ENCODE results near the gene COL19A1. TPM values are rescaled to one million over a fixed set of nuclear protein-coding genes. Genes with fewer than 3 reads are reported as not detected.
"Not testable (repeated sequence)": the region's sequence is repeated elsewhere in the genome, so short reads cannot be mapped to it uniquely, and the experiment has no call there.

COL19A1 gene
- polyA plus RNA-seq, 3 donors = 3.1 to 5.7 (median 3.3) TPM

DNA sequence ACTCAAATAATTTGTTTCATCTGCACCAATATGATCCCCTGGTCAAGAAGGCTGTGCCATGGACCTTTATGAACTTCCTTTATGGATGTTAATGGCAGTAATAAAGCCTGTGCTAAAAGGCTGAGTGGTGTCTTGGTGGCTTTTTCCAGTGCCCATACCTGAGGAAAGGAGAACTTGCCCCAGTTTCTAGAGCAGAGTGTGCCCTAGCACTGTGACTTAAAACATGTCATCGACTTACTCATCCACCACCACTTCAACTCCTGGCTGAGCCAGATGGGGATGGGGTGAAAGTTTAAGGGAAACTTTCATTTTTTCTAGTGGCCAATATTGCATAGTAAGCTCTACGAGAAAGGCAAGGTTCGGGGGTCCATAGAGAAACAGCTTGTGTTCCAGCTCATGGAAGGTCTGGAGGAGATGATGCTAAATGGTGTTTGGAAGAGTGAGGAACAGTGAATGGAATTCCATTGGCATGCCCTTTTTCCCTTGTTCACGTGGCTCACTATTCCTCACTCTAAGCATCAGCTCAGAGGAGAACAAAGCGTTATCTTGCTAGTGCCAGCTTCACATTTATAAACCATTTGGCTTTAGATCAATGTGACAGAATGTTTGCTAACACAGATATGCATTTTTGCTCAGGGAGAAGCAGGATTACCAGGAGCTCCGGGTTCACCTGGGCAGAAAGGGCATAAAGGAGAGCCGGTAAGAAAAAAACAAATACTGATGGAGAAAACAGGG lies 71.2 kb downstream of the COL19A1 start:
- DNase-seq (ENCODE audit: extremely low read depth in 1 of 11, low read depth in 9 of 11, low spot score in 4 of 11) = no peak

GRCh38 chr6:69942485-69942884 lies 76.1 kb downstream of the COL19A1 start:
- DNase-seq (ENCODE audit: extremely low read depth in 1 of 11, low read depth in 9 of 11, low spot score in 4 of 11) = no peak

DNA sequence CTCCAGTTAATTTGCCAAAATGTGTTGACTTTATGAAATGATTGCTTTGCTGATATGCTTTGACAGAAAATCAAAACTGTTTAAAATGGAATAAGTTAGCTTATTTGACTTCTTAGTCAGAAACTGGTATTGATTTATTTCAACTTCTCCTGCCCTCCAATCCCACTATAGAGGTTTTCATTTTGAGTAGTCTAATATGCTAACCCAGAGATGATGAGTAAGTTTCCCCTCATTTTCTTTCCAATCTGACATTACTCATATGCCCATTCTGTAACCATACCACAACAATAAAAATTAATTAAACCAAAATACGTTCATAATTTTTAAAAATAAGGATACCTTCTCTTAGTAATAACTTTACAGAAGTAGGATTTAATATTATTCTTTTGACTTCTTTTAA lies 78.8 kb downstream of the COL19A1 start:
- DNase-seq (ENCODE audit: extremely low read depth in 1 of 11, low read depth in 9 of 11, low spot score in 4 of 11) = no peak

- DNase-seq (ENCODE audit: extremely low read depth in 1 of 11, low read depth in 9 of 11, low spot score in 4 of 11) = no peak
Observed at GRCh38 chr6:69948479-69949114, 82.2 kb downstream of the COL19A1 start.

DNA sequence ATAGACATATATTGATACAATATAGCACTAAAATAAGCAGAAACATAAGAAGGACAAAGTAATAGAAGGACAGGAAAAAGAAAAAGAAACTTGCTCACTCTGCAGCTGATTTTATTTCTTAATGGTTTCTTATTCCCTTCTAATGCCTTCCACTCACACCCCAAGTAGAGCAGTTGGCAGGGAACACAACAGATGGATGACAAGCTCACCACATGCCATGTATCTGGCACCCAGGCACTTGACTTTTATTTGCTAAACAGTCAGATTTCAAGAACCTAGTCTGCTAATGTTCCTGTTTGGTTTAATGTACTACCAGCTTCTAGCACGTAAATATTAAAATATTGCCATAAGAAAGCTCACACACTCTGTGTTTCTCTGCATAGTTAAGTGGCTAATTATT lies 87.1 kb downstream of the COL19A1 start:
- no peak for DNase-seq (ENCODE audit: extremely low read depth in 1 of 11, low read depth in 9 of 11, low spot score in 4 of 11)

GRCh38 chr6:69954733-69955132 lies 88.4 kb downstream of the COL19A1 start:
- no peak for DNase-seq (ENCODE audit: extremely low read depth in 1 of 11, low read depth in 9 of 11, low spot score in 4 of 11)

DNA sequence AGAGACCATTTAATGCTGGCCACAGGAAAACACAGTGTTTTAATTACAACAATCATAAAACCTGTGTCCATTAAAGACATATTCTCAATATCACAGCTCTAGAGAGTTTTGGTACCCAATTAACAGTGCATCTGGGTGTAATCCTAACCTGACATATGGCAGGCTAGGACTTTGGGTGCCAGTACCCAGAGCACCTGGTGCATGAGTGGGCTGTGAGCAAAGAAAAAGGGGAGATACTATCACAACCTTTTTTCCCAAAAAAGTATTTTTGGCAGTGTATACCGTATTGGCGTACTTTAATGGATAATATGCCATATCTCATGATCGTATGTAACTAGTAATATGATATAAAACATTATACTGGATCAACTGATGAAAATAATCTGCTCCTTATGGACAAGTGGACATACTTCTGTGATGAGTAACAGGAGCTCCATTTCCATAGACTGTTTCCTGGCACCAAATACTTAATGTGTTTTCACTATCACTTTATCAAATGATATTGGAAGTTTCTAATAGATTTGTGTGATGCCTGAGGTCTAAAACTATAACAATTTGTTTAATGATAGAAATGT lies 91.7 kb downstream of the COL19A1 start:
- no peak for DNase-seq (ENCODE audit: extremely low read depth in 1 of 11, low read depth in 9 of 11, low spot score in 4 of 11)

DNA sequence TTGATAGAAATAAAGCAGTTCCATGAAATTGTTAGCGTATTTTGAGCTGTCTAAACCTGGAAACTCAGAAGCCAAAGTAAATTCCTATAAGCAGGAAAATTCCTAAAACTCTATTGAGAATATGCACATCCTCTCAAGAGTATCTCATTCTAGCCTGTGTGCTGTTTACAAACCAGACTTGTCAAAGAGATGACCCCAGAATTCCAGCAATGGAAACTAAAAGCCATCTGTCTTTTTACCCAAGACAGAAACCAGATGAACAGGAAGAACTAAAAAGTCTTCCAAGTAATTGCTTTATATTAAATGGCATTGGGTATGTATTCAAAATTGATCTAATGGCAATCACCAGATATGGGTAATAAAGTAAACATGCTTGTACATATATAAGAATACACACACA lies 92.6 kb downstream of the COL19A1 start:
- DNase-seq (ENCODE audit: extremely low read depth in 1 of 11, low read depth in 9 of 11, low spot score in 4 of 11) = peak in 1 of 11 donors; percentile 2

GRCh38 chr6:69965974-69966373 lies 99.6 kb downstream of the COL19A1 start:
- DNase-seq (ENCODE audit: extremely low read depth in 1 of 11, low read depth in 9 of 11, low spot score in 4 of 11) = not testable (repeated sequence)

- DNase-seq (ENCODE audit: extremely low read depth in 1 of 11, low read depth in 9 of 11, low spot score in 4 of 11) = no peak
Observed at GRCh38 chr6:69973138-69973537, 106.8 kb downstream of the COL19A1 start.

DNA sequence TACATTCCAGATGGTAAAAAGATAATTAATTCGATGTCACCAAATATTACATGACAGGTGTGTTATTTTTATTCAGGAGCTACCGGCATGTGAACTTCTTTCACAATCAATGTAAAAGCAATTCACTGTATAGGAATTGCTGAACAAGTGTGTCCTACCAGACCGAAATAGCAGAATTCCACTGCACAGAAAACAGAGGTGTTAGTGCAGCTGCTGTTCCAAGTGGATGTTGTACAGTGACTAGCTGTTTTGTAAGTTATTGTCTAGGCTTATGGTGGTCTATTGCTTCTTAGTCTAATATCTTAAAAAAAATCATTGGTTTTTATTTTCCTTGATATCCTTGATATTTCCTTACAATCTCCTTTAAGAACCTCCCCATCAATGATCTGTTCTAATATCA lies 107.4 kb downstream of the COL19A1 start:
- DNase-seq (ENCODE audit: extremely low read depth in 1 of 11, low read depth in 9 of 11, low spot score in 4 of 11) = no peak

GRCh38 chr6:69974193-69974592 lies 107.8 kb downstream of the COL19A1 start:
- DNase-seq (ENCODE audit: extremely low read depth in 1 of 11, low read depth in 9 of 11, low spot score in 4 of 11) = peak in 1 of 11 donors; percentile 11

DNA sequence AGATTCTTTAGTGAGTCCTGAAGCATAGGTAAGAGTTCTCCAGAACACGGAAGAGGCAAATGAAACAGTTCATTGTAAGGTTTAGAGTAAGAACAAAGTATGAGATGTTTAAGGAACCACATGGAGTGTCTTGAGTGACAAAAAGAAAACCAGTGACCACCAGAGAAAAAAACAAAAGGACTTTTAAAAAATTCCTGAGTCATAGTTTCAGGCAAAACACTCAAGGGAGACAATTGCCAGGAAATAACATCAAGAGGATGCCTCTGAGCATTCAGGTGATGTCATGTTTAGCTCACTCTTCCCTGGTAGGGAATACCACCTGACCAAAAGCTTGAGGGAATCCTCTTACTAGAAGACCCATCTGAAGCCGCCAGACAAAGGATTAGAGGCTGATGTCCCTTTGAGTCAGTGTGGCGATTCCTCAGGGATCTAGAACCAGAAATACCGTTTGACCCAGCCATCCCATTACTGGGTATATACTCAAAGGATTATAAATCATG lies 110.3 kb downstream of the COL19A1 start:
- DNase-seq (ENCODE audit: extremely low read depth in 1 of 11, low read depth in 9 of 11, low spot score in 4 of 11) = no peak

DNA sequence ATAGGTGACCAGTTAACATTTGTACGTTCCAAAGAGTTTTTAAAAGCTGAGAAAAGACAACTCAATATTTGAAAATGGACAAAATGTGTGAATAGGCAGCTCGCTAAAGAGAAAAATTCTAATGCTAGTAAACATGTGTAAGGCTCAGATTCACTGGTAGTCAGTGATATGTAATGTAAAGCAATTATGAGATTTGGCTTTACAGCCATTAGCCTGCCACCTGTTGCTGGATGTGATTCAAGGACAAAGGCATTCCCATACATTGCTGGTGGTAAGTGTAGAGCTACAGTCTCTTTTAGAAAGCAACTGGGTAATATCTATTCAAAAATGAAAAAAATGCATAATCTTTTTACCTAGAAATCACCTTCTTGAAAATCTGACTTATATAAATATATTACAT lies 114.3 kb downstream of the COL19A1 start:
- DNase-seq (ENCODE audit: extremely low read depth in 1 of 11, low read depth in 9 of 11, low spot score in 4 of 11) = no peak

- no peak for DNase-seq (ENCODE audit: extremely low read depth in 1 of 11, low read depth in 9 of 11, low spot score in 4 of 11)
Observed at GRCh38 chr6:69984506-69984905, 118.2 kb downstream of the COL19A1 start.

GRCh38 chr6:69985180-69985579 lies 118.8 kb downstream of the COL19A1 start:
- DNase-seq (ENCODE audit: extremely low read depth in 1 of 11, low read depth in 9 of 11, low spot score in 4 of 11) = no peak

DNA sequence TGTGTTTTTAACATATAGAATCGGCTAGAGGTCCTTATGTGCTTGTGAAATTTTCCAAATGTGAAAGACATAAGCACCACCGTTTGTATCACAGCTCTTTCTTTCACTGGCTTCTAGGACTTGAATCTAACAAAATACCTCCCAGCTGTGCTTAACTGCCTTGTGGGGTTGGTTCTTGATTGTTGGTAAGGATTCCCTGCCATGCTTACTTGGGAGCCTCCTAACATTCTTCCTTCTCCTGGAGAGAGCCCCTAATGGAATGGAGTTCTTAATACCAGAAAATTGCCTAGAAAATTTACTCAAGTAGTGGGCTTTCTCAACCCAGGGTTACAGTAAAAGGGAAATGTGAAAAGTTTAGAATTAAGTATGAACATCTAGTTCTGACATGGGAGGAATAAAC lies 121.2 kb downstream of the COL19A1 start:
- DNase-seq (ENCODE audit: extremely low read depth in 1 of 11, low read depth in 9 of 11, low spot score in 4 of 11) = no peak

DNA sequence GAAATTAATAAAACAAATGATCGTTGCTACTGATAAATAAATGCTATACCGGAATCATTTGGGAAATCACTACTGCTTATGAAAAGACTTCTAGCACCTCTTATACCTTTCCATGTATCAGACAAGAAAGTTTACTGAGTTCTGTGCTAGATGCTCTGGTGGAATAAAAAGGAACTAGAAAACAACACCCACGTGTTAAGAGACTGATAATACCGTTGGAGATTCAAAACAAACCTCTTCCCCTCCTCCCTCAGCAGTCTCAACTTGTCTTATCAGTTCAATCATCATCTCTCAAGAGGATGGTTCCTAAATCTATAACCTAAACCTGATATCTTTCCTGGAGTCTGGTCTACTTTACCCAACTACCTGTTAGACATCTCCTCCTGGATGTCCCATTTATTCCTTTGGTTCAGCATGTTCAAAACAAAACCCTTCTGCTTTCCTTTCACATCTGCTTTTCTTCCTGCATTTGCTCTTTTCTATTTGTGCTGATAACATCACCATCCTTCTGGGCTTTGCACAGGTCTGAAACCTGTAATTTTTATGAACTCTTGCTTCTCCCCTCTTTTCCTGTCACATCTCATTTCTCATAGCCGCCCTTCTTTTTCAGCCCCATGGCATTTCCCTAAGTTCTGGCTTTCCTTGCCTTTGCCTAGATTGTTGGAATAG lies 122.2 kb downstream of the COL19A1 start:
- no peak for DNase-seq (ENCODE audit: extremely low read depth in 1 of 11, low read depth in 9 of 11, low spot score in 4 of 11)

GRCh38 chr6:69994251-69994650 lies 127.9 kb downstream of the COL19A1 start:
- no peak for DNase-seq (ENCODE audit: extremely low read depth in 1 of 11, low read depth in 9 of 11, low spot score in 4 of 11)

DNA sequence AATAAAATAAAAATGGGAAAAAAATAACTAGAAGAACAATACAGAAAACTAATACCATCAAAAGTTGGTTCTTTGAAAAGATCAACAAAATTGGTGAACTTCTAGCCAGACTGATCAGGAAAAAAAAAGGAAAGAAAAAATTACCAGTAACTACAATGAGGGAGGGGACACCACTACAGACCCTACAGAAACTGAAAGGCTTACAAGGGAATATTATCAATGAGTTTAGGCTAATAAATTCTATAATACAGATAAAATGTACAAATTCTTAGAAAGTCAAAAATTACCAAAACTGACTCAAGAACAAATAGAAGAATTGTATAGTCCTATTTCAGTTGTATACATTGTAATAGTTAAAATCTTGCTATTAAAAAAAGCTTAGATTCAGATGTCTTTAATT lies 141.8 kb downstream of the COL19A1 start:
- DNase-seq (ENCODE audit: extremely low read depth in 1 of 11, low read depth in 9 of 11, low spot score in 4 of 11) = no peak

Measured in renal cortex interstitium (tissue), 11 donors.